SK-N-MC (cell line): ENCODE measurements around the gene KBTBD7.

Experiments used
- DNase-seq: peaks from one replicate; pipeline ENCODE4 v3.0.0-alpha.2; 2011; ENCODE audit warnings: low read depth, low spot score
- H3K27ac ChIP-seq: fragments of 200-600 bp; sonication (generic); 2 replicates; pipeline ENCODE4 v1.5.1; 2016; ENCODE audit warnings: mixed run types
- H3K36me3 ChIP-seq: fragments of 200-600 bp; sonication (generic); 2 replicates; pipeline ENCODE4 v1.6.1; 2017; ENCODE audit warnings: antibody characterized with exemption, low read length, mixed read lengths; ENCODE audit not compliant: insufficient read depth
- H3K4me3 ChIP-seq: fragments of 200-600 bp; sonication (generic); 2 replicates; pipeline ENCODE4 v1.5.1; 2016
- H3K9ac ChIP-seq: fragments of 200-600 bp; sonication (generic); 2 replicates; pipeline ENCODE4 v1.8.0; 2017; ENCODE audit warnings: mixed run types, mixed read lengths; ENCODE audit not compliant: insufficient read length
- H3K9me3 ChIP-seq: fragments of 200-600 bp; sonication (generic); 2 replicates; pipeline ENCODE4 v1.6.1; 2017; ENCODE audit warnings: low read depth, mild to moderate bottlenecking, antibody characterized with exemption, low read length, moderate library complexity, mixed read lengths
- EZH2 ChIP-seq: fragments of 200-600 bp; sonication (generic); IDR thresholded peaks from one replicate; pipeline ENCODE4 v1.6.1; 2017; ENCODE audit warnings: antibody characterized with exemption
- FOXP2 ChIP-seq: optimal IDR thresholded peaks from 2 replicates; pipeline ENCODE3; 2011; ENCODE audit warnings: mild to moderate bottlenecking, moderate library complexity; ENCODE audit not compliant: insufficient read depth; ENCODE audit errors: extremely low read length, control extremely low read depth
- POLR2AphosphoS5 ChIP-seq: IDR thresholded peaks from 2 replicates; pipeline ENCODE4 v1.6.1; 2012; ENCODE audit warnings: mild to moderate bottlenecking, low read depth, low read length, borderline replicate concordance

KBTBD7 gene

GRCh38 chr13:41229356-41229755 lies 35.0 kb upstream of the KBTBD7 start:
- H3K27ac ChIP-seq, result no peak overlapping the region
- H3K36me3 ChIP-seq, result peaks cover 5% of the 10 kb centered on the region; the same call in 1 of the 2 replicates
- no peak overlapping the region for H3K9ac ChIP-seq
- H3K4me3 ChIP-seq, result no peak overlapping the region
- TF ChIP-seq EZH2 (no peak), POLR2AphosphoS5 (no peak), FOXP2 (no peak)
- no peaks in the 10 kb centered on the region for H3K9me3 ChIP-seq
- DNase-seq, result no peak

GRCh38 chr13:41224113-41225110 lies 30.0 kb upstream of the KBTBD7 start:
- DNase-seq, result no peak
- H3K36me3 ChIP-seq, result peaks cover 3% of the 10 kb centered on the region; the same call in 1 of the 2 replicates
- H3K9me3 ChIP-seq, result no peaks in the 10 kb centered on the region
- H3K9ac ChIP-seq, result no peak overlapping the region
- TF ChIP-seq FOXP2, result no peak
- TF ChIP-seq POLR2AphosphoS5, result no peak
- no peak for TF ChIP-seq EZH2
- no peak overlapping the region for H3K4me3 ChIP-seq
- H3K27ac ChIP-seq, result no peak overlapping the region

- Histone ChIP-seq H3K9ac (no peak overlapping the region), H3K27ac (no peak overlapping the region), H3K4me3 (no peak overlapping the region), H3K36me3 (peaks cover 3% of the 10 kb centered on the region; the same call in 1 of the 2 replicates), H3K9me3 (no peaks in the 10 kb centered on the region)
- TF ChIP-seq EZH2 (no peak), FOXP2 (no peak), POLR2AphosphoS5 (no peak)
- DNase-seq, result no peak
Observed at GRCh38 chr13:41222259-41222852, 28.0 kb upstream of the KBTBD7 start.

- no peak overlapping the region for H3K9ac ChIP-seq
- no peak for DNase-seq
- no peak overlapping the region for H3K4me3 ChIP-seq
- TF ChIP-seq FOXP2, result no peak
- no peak for TF ChIP-seq POLR2AphosphoS5
- no peak for TF ChIP-seq EZH2
- no peaks in the 10 kb centered on the region for H3K9me3 ChIP-seq
- no peak overlapping the region for H3K27ac ChIP-seq
- peaks cover 3% of the 10 kb centered on the region; the same call in 1 of the 2 replicates for H3K36me3 ChIP-seq
Observed at GRCh38 chr13:41220401-41220800, 26.0 kb upstream of the KBTBD7 start.

GRCh38 chr13:41216160-41216559 lies 21.8 kb upstream of the KBTBD7 start:
- H3K4me3 ChIP-seq, result no peak overlapping the region
- peaks cover 3% of the 10 kb centered on the region; the same call in 1 of the 2 replicates for H3K36me3 ChIP-seq
- no peak overlapping the region for H3K9ac ChIP-seq
- peaks cover 2% of the 10 kb centered on the region; the same call in 1 of the 2 replicates for H3K9me3 ChIP-seq
- DNase-seq, result no peak
- no peak for TF ChIP-seq EZH2
- no peak for TF ChIP-seq POLR2AphosphoS5
- TF ChIP-seq FOXP2, result no peak
- H3K27ac ChIP-seq, result no peak overlapping the region

GRCh38 chr13:41213919-41214318 lies 19.6 kb upstream of the KBTBD7 start:
- Histone ChIP-seq H3K27ac (no peak overlapping the region), H3K9ac (no peak overlapping the region), H3K36me3 (no peaks in the 10 kb centered on the region), H3K4me3 (no peak overlapping the region), H3K9me3 (peaks cover 5% of the 10 kb centered on the region; the same call in 1 of the 2 replicates)
- TF ChIP-seq POLR2AphosphoS5 (no peak), EZH2 (no peak), FOXP2 (no peak)
- DNase-seq, result no peak

GRCh38 chr13:41213316-41213715 lies 18.9 kb upstream of the KBTBD7 start:
- TF ChIP-seq FOXP2 (no peak), POLR2AphosphoS5 (no peak), EZH2 (no peak)
- Histone ChIP-seq H3K9me3 (peaks cover 5% of the 10 kb centered on the region; the same call in 1 of the 2 replicates), H3K9ac (no peak overlapping the region), H3K36me3 (no peaks in the 10 kb centered on the region), H3K4me3 (no peak overlapping the region), H3K27ac (no peak overlapping the region)
- DNase-seq, result no peak

- Histone ChIP-seq H3K4me3 (no peak overlapping the region), H3K36me3 (no peaks in the 10 kb centered on the region), H3K9ac (no peak overlapping the region), H3K9me3 (peaks cover 5% of the 10 kb centered on the region; the same call in 1 of the 2 replicates), H3K27ac (no peak overlapping the region)
- TF ChIP-seq EZH2 (no peak), FOXP2 (no peak), POLR2AphosphoS5 (no peak)
- no peak for DNase-seq
Observed at GRCh38 chr13:41212881-41213280, 18.5 kb upstream of the KBTBD7 start.

GRCh38 chr13:41211062-41211461 lies 16.7 kb upstream of the KBTBD7 start:
- no peak for TF ChIP-seq EZH2
- TF ChIP-seq FOXP2, result no peak
- no peak for TF ChIP-seq POLR2AphosphoS5
- Histone ChIP-seq H3K4me3 (no peak overlapping the region), H3K27ac (no peak overlapping the region), H3K9ac (no peak overlapping the region), H3K9me3 (peaks cover 5% of the 10 kb centered on the region; the same call in 1 of the 2 replicates), H3K36me3 (no peaks in the 10 kb centered on the region)
- DNase-seq, result no peak
